BE2C (cell line): ENCODE measurements around the gene MIEF2.

ENCODE experiments used
- DNase-seq: peaks from one replicate; pipeline ENCODE4 v3.0.0-alpha.2; 2020
- H3K27me3 ChIP-seq: fragments of 250-450 bp; sonication (Bioruptor Pico); 2 replicates; pipeline ENCODE4 v1.5.1; 2020; ENCODE audit warnings: mild to moderate bottlenecking
- H3K36me3 ChIP-seq: fragments of 250-450 bp; sonication (Bioruptor Pico); 2 replicates; pipeline ENCODE4 v1.5.1; 2020; ENCODE audit warnings: mild to moderate bottlenecking
- H3K4me1 ChIP-seq: fragments of 250-450 bp; sonication (Bioruptor Pico); 2 replicates; pipeline ENCODE4 v1.5.1; 2020
- H3K4me3 ChIP-seq: 2 replicates; pipeline ENCODE4 v1.5.1; 2011; ENCODE audit warnings: low read depth, low read length
- H3K9me3 ChIP-seq: fragments of 250-450 bp; sonication (Bioruptor Pico); 2 replicates; pipeline ENCODE4 v1.5.1; 2020
- TF ChIP-seq, protein P1 (sequence below): IDR thresholded peaks from 2 replicates; pipeline ENCODE4 v1.5.1; 2012; ENCODE audit warnings: mild to moderate bottlenecking, low read depth, low read length

The MIEF2 gene

GRCh38 chr17:18224387-18225120 lies 35.9 kb upstream of the MIEF2 start:
- no peaks in the 10 kb centered on the region for H3K36me3 ChIP-seq
- no peaks in the 10 kb centered on the region for H3K9me3 ChIP-seq
- peak overlapping the region; percentile 37 for H3K4me3 ChIP-seq
- H3K4me1 ChIP-seq = peaks cover 4% of the 10 kb centered on the region; the same call in 1 of the 2 replicates
- TF ChIP-seq, protein P1, sequence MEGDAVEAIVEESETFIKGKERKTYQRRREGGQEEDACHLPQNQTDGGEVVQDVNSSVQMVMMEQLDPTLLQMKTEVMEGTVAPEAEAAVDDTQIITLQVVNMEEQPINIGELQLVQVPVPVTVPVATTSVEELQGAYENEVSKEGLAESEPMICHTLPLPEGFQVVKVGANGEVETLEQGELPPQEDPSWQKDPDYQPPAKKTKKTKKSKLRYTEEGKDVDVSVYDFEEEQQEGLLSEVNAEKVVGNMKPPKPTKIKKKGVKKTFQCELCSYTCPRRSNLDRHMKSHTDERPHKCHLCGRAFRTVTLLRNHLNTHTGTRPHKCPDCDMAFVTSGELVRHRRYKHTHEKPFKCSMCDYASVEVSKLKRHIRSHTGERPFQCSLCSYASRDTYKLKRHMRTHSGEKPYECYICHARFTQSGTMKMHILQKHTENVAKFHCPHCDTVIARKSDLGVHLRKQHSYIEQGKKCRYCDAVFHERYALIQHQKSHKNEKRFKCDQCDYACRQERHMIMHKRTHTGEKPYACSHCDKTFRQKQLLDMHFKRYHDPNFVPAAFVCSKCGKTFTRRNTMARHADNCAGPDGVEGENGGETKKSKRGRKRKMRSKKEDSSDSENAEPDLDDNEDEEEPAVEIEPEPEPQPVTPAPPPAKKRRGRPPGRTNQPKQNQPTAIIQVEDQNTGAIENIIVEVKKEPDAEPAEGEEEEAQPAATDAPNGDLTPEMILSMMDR = no peak
- H3K27me3 ChIP-seq = no peaks in the 10 kb centered on the region
- DNase-seq = no peak

GRCh38 chr17:18225121-18225641 lies 35.3 kb upstream of the MIEF2 start, which contains the start of gene LLGL1:
Gene LLGL1 (plus strand): TSS chr17:18225635. CDS start chr17:18225683, 48 bp downstream.
- TF ChIP-seq, protein P1 = no peak
- Histone ChIP-seq H3K9me3 (no peaks in the 10 kb centered on the region), H3K36me3 (no peaks in the 10 kb centered on the region), H3K4me1 (peaks cover 4% of the 10 kb centered on the region; the same call in 1 of the 2 replicates), H3K27me3 (no peaks in the 10 kb centered on the region), H3K4me3 (peak within 1 kb of the TSS; percentile 69)
- DNase-seq = peak; percentile 96

DNA sequence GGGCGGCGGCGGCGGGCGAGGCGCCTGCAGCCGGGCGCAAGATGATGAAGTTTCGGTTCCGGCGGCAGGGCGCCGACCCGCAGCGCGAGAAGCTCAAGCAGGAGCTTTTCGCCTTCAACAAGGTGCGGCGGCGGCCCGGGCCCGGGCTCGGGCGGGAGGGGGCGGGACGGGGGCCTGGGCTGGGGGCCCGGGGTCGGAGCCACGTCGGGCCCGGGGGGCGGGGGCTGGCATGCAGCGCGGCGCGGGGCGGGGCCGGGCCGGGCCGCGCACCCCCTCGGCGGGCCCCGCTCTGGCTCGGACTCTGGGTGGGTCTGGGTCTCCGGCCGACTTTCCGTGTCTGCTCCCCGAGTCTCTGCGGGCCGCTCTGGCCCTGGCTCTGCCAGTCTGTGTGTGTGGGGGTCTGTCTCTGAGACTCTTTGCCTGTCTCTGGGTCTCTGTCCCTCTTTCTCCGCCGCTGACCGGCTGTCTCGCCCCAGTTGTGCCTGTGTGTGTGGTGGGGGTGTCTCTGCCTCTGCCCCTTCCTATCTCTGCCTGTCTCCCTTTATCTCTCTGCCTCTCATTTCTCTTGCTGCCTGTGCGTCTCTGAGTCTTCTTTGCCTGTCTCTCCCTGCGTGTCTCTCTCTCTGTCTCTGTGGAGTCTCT lies 34.7 kb upstream of the MIEF2 start:
- DNase-seq = no peak
- H3K4me1 ChIP-seq = peaks cover 4% of the 10 kb centered on the region; the same call in 1 of the 2 replicates
- no peaks in the 10 kb centered on the region for H3K36me3 ChIP-seq
- H3K9me3 ChIP-seq = no peaks in the 10 kb centered on the region
- no peaks in the 10 kb centered on the region for H3K27me3 ChIP-seq
- TF ChIP-seq, protein P1 = no peak
- H3K4me3 ChIP-seq = peak overlapping the region; percentile 69

DNA sequence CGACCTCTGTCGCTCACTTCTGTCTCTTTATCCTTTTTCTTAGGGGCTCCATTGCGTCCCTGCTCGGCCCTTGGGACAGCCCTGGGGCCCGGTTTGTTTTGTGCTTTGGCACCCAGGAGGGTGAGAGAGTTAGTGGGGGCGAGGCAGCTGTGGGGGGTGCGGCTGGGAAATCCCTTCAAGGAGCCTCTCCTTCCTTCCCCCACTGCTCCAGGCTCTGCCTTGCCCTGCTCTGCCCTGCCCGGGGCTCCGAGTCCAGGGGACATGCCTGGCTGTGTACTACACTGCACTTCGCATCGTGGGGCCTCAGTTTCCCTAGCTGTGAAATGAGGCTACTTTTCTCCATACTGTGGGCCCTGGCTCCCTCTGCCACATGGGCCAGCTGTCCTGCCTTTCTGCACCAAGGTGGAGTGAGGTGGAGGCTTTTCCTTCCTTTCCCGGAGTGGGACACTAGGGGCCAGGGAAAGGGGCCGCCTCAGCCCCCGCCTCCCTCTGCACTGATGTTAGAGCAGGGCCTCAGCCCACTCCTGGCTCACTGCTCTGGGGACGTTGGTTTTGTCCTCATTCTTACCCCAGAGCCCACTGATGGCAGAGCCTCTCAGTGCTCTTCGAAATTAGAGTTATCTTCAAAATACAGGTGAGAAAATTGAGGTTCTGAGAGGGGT lies 34.0 kb upstream of the MIEF2 start:
- TF ChIP-seq, protein P1 = no peak
- no peak for DNase-seq
- H3K4me3 ChIP-seq = peak overlapping the region; percentile 69

DNA sequence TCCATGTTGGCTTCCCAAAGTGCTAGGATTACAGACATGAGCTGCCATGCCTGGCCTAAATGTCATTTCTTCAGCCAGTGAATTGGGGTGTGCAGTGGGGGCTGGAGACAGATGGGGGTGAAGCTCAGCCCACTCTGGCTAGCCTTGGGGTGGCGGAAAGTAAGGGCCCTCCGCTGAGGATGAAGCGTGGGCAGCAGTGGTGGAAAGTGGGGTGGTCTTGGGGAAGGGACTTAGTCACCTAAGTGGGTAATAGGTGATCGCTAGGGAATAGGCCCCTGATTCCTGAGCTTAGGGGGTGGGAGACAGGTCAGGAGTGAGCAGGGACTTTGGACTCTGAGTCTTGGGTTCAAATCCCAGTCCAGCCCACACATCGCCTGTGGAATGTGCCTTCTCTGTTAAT lies 32.8 kb upstream of the MIEF2 start:
- H3K4me1 ChIP-seq = peaks cover 4% of the 10 kb centered on the region; the same call in 1 of the 2 replicates
- no peak for DNase-seq
- H3K9me3 ChIP-seq = no peaks in the 10 kb centered on the region
- TF ChIP-seq, protein P1 = no peak
- no peaks in the 10 kb centered on the region for H3K36me3 ChIP-seq
- H3K4me3 ChIP-seq = no peak overlapping the region
- no peaks in the 10 kb centered on the region for H3K27me3 ChIP-seq

More for the DNA sequence above, 34.0 kb upstream of the MIEF2 start:
- Histone ChIP-seq H3K27me3 (no peaks in the 10 kb centered on the region), H3K4me1 (peaks cover 4% of the 10 kb centered on the region; the same call in 1 of the 2 replicates), H3K36me3 (no peaks in the 10 kb centered on the region), H3K9me3 (no peaks in the 10 kb centered on the region)
